A673 (cell line): ENCODE measurements around the gene RNPEP.

Experiments used
- EZH2 ChIP-seq: fragments of 200-600 bp; sonication (generic); IDR thresholded peaks from 2 replicates; pipeline ENCODE4 v1.6.1; 2017; ENCODE audit warnings: borderline replicate concordance, low read depth, mild to moderate bottlenecking, mixed read lengths, antibody characterized with exemption, low read length; ENCODE audit not compliant: poor library complexity, severe bottlenecking
- TF ChIP-seq, protein P1 (sequence below): fragments of 300-800, 200-600 bp; sonication (generic); conservative IDR thresholded peaks from 2 replicates; pipeline ENCODE4 v1.5.1; 2017; ENCODE audit warnings: low read depth, mild to moderate bottlenecking, antibody characterized with exemption, low read length, moderate library complexity, mixed read lengths

DNA sequence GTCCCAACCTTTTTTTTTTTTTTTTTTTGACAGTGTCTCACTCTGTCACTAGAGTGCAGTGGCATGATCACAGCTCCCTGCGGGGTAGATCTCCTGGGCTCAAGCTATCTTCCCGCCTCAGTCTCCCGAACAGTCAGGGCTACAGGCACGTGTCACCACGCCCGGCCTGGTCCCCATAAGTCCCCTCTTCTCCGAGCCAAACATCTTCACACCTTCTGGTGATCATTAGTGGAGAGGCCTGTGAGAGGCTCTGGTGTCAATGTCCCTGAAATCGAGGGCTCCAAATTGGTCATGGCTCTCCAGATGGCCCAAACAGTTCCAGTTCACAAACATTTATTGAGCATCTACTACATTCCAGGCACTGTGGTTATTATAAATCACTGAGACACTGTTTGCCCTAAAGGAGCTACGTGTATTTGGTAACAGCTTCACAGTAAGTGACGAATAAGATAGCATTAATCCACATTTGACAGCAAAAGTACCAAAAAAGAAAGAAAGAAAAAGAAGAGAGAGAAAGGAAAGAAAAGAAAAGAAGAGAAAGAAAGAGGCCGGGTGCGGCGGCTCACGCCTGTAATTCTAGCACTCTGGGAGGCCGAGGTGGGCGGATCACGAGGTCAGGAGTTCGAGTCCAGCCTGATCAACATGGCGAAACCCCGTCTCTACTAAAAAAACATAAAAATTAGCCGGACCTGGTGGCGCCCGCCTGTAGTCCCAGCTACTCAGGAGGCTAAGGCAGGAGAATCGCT, 28.0 kb upstream of the RNPEP start:
- TF ChIP-seq, protein P1, sequence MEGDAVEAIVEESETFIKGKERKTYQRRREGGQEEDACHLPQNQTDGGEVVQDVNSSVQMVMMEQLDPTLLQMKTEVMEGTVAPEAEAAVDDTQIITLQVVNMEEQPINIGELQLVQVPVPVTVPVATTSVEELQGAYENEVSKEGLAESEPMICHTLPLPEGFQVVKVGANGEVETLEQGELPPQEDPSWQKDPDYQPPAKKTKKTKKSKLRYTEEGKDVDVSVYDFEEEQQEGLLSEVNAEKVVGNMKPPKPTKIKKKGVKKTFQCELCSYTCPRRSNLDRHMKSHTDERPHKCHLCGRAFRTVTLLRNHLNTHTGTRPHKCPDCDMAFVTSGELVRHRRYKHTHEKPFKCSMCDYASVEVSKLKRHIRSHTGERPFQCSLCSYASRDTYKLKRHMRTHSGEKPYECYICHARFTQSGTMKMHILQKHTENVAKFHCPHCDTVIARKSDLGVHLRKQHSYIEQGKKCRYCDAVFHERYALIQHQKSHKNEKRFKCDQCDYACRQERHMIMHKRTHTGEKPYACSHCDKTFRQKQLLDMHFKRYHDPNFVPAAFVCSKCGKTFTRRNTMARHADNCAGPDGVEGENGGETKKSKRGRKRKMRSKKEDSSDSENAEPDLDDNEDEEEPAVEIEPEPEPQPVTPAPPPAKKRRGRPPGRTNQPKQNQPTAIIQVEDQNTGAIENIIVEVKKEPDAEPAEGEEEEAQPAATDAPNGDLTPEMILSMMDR, result no peak
- TF ChIP-seq EZH2, result no peak
